Hepatocyte (in vitro differentiated cells): ENCODE measurements around the gene HTRA2. TPM values are rescaled to one million over a fixed set of nuclear protein-coding genes. Genes with fewer than 3 reads are reported as not detected.
A peak's percentile ranks its signal among the peaks of the same experiment; 100 is the strongest.

Experiments
- DNase-seq: peaks from one replicate; pipeline ENCODE4 v3.0.0-alpha.2; 2016; ENCODE audit warnings: low spot score
- H2AFZ ChIP-seq: fragments of 200-600 bp; sonication (generic); 2 replicates; pipeline ENCODE4 v1.6.0; 2016; ENCODE audit warnings: antibody characterized with exemption, mild to moderate bottlenecking
- H3K27ac ChIP-seq: fragments of 200-600 bp; sonication (generic); 2 replicates; pipeline ENCODE4 v1.5.1; 2016; ENCODE audit warnings: mild to moderate bottlenecking
- H3K27me3 ChIP-seq: fragments of 200-600 bp; sonication (generic); 2 replicates; pipeline ENCODE4 v1.6.1; 2016
- H3K36me3 ChIP-seq: fragments of 200-600 bp; sonication (generic); replicated peaks from 2 replicates; pipeline ENCODE4 v1.5.1; 2016; ENCODE audit warnings: low read depth; ENCODE audit not compliant: insufficient read depth
- H3K4me1 ChIP-seq: fragments of 200-600 bp; sonication (generic); 2 replicates; pipeline ENCODE4 v1.5.1; 2016; ENCODE audit warnings: mild to moderate bottlenecking, moderate library complexity; ENCODE audit not compliant: insufficient read depth
- H3K4me2 ChIP-seq: fragments of 200-600 bp; sonication (generic); 2 replicates; pipeline ENCODE4 v1.6.0; 2016
- H3K4me3 ChIP-seq: fragments of 200-600 bp; sonication (generic); 2 replicates; pipeline ENCODE4 v1.5.1; 2016; ENCODE audit warnings: mild to moderate bottlenecking
- H3K79me2 ChIP-seq: fragments of 200-600 bp; sonication (generic); 2 replicates; pipeline ENCODE4 v1.6.0; 2017; ENCODE audit warnings: mild to moderate bottlenecking
- H3K9me2 ChIP-seq: fragments of 200-600 bp; sonication (generic); replicated peaks from 2 replicates; pipeline ENCODE4 v1.6.0; 2017; ENCODE audit warnings: mild to moderate bottlenecking; ENCODE audit not compliant: insufficient read depth
- H3K9me3 ChIP-seq: fragments of 200-600 bp; sonication (generic); 2 replicates; pipeline ENCODE4 v1.5.1; 2016; ENCODE audit warnings: low read depth, mild to moderate bottlenecking
- H4K20me1 ChIP-seq: fragments of 200-600 bp; sonication (generic); 2 replicates; pipeline ENCODE4 v1.6.0; 2016; ENCODE audit warnings: mild to moderate bottlenecking; ENCODE audit not compliant: insufficient read depth, poor library complexity, severe bottlenecking
- EZH2 ChIP-seq: fragments of 200-600 bp; sonication (generic); IDR thresholded peaks from 2 replicates; pipeline ENCODE4 v1.6.1; 2016; ENCODE audit warnings: antibody characterized with exemption, mild to moderate bottlenecking, borderline replicate concordance
- EZH2phosphoT487 ChIP-seq: fragments of 200-600 bp; sonication (generic); IDR thresholded peaks from one replicate; pipeline ENCODE4 v1.6.1; 2018; ENCODE audit warnings: antibody characterized with exemption, mild to moderate bottlenecking, low read depth, moderate library complexity; ENCODE audit not compliant: unreplicated experiment, severe bottlenecking
- WGBS: methylation state at CpG from one replicate; pipeline ENCODE4 v1.1.6; 2016; ENCODE audit warnings: low lambda C conversion rate; ENCODE audit errors: missing lambda C conversion rate; 5-methylcytosine and 5-hydroxymethylcytosine counted together
- polyA plus RNA-seq: library from polyadenylated mRNA; unstranded; fragments of >200 nt; fragmentation: Nextera tagmentation; extraction: Ambion mirVana; gene quantifications from 2 replicates; pipeline ENCODE4 v1.2.1, GENCODE V29; 2016
- total RNA-seq: library from RNA; depleted of rRNA; stranded (reverse); fragments of >200 nt; gene quantifications from 2 replicates; pipeline ENCODE4 v1.2.3, GENCODE V29; 2014
- TF ChIP-seq, protein P1 (sequence below): fragments of 200-600 bp; sonication (generic); IDR thresholded peaks from 2 replicates; pipeline ENCODE4 v1.5.1; 2016; ENCODE audit warnings: antibody characterized with exemption, mild to moderate bottlenecking; ENCODE audit not compliant: poor library complexity

HTRA2 gene
- total and polyA plus RNA-seq, 2 experiments from 2014 or later: 31.2 to 33.5 TPM

DNA sequence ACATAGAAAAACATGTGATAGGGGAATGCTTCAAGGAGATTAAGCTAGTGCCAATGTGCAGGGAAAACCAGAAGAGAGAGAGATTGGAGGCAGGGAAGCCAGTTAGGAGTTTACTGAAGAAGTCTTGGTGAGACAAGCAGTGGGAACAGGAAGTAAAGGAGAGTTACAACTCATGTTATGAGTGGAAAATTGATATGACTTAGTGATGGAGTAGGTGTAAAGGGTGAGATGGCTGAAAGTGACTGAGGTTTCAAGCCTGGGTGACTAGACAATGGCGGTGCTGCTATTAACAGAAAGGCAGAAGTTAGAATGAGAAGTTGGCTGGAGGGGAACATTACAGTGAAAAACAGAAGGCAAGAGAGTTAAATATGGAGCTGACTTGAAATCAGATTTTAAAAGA lies 41.3 kb downstream of the HTRA2 start:
- WGBS: 92% methylated on average over 1 of the region's 1 CpG
- H3K36me3 ChIP-seq: no peaks in the 10 kb centered on the region

DNA sequence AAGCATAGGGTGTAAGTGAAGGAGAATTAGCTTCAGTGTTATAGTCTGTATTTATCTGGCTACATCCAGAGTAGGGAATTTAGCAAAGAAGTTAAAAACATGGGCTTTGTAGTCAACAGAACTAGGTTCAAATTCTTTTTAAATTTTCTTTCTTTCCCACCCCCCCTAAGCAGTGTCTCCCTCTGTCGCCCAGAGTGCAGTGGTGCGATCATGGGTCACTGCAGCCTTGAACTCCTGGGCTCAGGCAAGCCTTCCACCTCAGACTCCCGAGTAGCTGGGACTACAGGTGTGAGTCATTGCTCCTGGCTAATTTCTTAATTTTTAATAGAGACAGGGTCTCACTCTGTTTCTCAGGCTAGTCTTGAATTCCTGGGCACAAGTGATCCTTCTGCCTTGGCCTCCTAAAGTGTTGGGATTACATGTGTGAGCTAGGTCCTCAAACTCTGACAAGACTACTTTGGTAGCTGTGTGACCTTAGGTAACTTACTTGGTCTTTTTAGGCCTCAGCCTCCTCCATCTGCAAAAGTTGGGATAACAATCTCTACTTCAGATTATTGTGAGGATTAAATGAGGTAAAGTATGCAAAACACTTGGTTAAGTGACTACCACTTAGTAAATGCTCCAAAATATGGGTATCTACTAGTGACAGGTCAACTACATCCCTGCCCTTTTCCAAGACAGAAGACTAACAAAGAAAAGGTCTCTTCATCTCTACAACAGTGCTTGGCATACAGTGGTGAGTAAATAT lies 42.6 kb downstream of the HTRA2 start:
- Histone ChIP-seq H4K20me1 (no peaks in the 10 kb centered on the region), H3K4me2 (no peak overlapping the region), H3K4me3 (no peak overlapping the region), H3K9me3 (no peaks in the 10 kb centered on the region), H3K9me2 (no peaks in the 10 kb centered on the region), H3K4me1 (no peaks in the 10 kb centered on the region), H3K27me3 (no peaks in the 10 kb centered on the region), H3K36me3 (no peaks in the 10 kb centered on the region), H2AFZ (no peak overlapping the region), H3K27ac (no peak overlapping the region), H3K79me2 (no peaks in the 10 kb centered on the region)
- no peak for DNase-seq
- TF ChIP-seq, protein P1, sequence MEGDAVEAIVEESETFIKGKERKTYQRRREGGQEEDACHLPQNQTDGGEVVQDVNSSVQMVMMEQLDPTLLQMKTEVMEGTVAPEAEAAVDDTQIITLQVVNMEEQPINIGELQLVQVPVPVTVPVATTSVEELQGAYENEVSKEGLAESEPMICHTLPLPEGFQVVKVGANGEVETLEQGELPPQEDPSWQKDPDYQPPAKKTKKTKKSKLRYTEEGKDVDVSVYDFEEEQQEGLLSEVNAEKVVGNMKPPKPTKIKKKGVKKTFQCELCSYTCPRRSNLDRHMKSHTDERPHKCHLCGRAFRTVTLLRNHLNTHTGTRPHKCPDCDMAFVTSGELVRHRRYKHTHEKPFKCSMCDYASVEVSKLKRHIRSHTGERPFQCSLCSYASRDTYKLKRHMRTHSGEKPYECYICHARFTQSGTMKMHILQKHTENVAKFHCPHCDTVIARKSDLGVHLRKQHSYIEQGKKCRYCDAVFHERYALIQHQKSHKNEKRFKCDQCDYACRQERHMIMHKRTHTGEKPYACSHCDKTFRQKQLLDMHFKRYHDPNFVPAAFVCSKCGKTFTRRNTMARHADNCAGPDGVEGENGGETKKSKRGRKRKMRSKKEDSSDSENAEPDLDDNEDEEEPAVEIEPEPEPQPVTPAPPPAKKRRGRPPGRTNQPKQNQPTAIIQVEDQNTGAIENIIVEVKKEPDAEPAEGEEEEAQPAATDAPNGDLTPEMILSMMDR: no peak
- TF ChIP-seq EZH2: no peak
- no peak for TF ChIP-seq EZH2phosphoT487
- 72% methylated on average over 3 of the region's 3 CpGs for WGBS

More for the DNA sequence above, 41.3 kb downstream of the HTRA2 start:
- no peaks in the 10 kb centered on the region for H3K27me3 ChIP-seq
- no peak overlapping the region for H2AFZ ChIP-seq
- no peak overlapping the region for H3K4me3 ChIP-seq
- DNase-seq: no peak
- no peaks in the 10 kb centered on the region for H3K9me2 ChIP-seq
- no peak overlapping the region for H3K4me2 ChIP-seq
- no peak overlapping the region for H3K27ac ChIP-seq
- H3K79me2 ChIP-seq: no peaks in the 10 kb centered on the region
- H3K9me3 ChIP-seq: no peaks in the 10 kb centered on the region
- no peaks in the 10 kb centered on the region for H4K20me1 ChIP-seq
- H3K4me1 ChIP-seq: no peaks in the 10 kb centered on the region
- TF ChIP-seq EZH2 (no peak), EZH2phosphoT487 (no peak)
- TF ChIP-seq, protein P1: no peak

DNA sequence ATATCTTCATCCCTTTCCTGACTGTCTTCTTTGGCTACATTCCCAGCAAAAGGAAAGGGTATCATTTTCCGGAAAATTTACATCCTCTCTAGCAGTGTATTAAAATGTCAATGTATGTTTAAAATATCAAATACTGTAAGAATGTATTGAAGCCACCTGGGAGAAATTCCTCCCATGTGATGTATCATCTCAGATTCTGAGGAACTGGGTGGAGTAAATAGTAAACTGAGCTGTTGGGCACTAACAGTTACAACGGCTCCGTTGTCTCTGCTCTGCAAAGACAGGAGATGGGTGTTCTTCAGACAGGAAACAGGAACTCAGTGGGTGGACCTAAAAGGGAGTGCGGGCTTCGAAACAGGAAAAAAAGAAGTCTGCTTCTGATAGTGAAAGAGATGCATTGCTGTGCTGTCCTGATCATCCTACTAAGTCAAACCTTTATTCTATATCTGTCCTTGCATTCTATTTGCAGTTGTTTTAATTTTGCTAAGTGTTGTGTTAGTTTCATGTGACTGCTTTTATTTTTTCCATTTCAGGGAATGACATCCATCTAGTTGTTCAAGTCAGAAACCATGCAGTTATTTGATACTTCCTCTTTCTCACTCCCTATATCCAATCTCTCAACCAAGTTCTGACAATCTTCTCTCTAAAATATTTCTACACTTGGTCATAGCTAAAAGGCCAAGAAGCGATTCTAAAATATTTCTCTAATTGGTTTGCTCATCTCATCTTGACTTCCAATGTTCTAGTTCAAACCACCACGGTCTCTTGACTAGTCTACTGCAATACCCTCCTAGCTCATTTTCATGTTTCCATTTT lies 44.2 kb downstream of the HTRA2 start:
- H3K9me3 ChIP-seq: no peaks in the 10 kb centered on the region
- H3K4me3 ChIP-seq: no peak overlapping the region
- no peak for DNase-seq
- H3K9me2 ChIP-seq: no peaks in the 10 kb centered on the region
- TF ChIP-seq EZH2 (no peak), EZH2phosphoT487 (no peak)
- TF ChIP-seq, protein P1: no peak
- no peak overlapping the region for H3K4me2 ChIP-seq
- H3K27me3 ChIP-seq: no peaks in the 10 kb centered on the region
- peak overlapping the region; percentile 32 for H3K27ac ChIP-seq
- no peaks in the 10 kb centered on the region for H3K79me2 ChIP-seq
- 70% methylated on average over 7 of the region's 7 CpGs for WGBS
- no peaks in the 10 kb centered on the region for H3K36me3 ChIP-seq
- no peaks in the 10 kb centered on the region for H3K4me1 ChIP-seq
- H2AFZ ChIP-seq: no peak overlapping the region
- H4K20me1 ChIP-seq: no peaks in the 10 kb centered on the region
